Suppressor macrophage (primary cell): ENCODE measurements around the gene DSCAML1.

Experiments used
- DNase-seq, 4 experiments: peaks; one replicate each; pipeline ENCODE4 v3.0.0-alpha.2; 2020 to 2022

Gene DSCAML1

GRCh38 chr11:117488996-117489952 lies 307.7 kb downstream of the DSCAML1 start:
- DNase-seq, result no peak

GRCh38 chr11:117486059-117486458 lies 311.0 kb downstream of the DSCAML1 start:
- no peak for DNase-seq

GRCh38 chr11:117484156-117484555 lies 312.9 kb downstream of the DSCAML1 start:
- no peak for DNase-seq

GRCh38 chr11:117483372-117483771 lies 313.6 kb downstream of the DSCAML1 start:
- DNase-seq, result no peak

GRCh38 chr11:117482881-117483280 lies 314.1 kb downstream of the DSCAML1 start:
- DNase-seq, result no peak

- DNase-seq, result no peak
Measured at GRCh38 chr11:117481885-117482284, 315.1 kb downstream of the DSCAML1 start.

GRCh38 chr11:117481036-117481435 lies 316.0 kb downstream of the DSCAML1 start:
- DNase-seq, result no peak

- no peak for DNase-seq
Measured at GRCh38 chr11:117480221-117480620, 316.8 kb downstream of the DSCAML1 start.

GRCh38 chr11:117479372-117479771 lies 317.6 kb downstream of the DSCAML1 start:
- DNase-seq, result peak in 1 of 4 experiments; percentile 24

- DNase-seq, result no peak
Measured at GRCh38 chr11:117478926-117479325, 318.1 kb downstream of the DSCAML1 start.

GRCh38 chr11:117478126-117478860 lies 318.7 kb downstream of the DSCAML1 start:
- no peak for DNase-seq

GRCh38 chr11:117477721-117478120 lies 319.3 kb downstream of the DSCAML1 start:
- DNase-seq, result no peak

- DNase-seq, result peak in 3 of 4 experiments; percentile 34 to 54 (median 45)
Measured at GRCh38 chr11:117476531-117477142, 320.4 kb downstream of the DSCAML1 start.

GRCh38 chr11:117475716-117476530 lies 321.1 kb downstream of the DSCAML1 start:
- peak in 1 of 4 experiments; percentile 8 for DNase-seq

GRCh38 chr11:117473481-117474091 lies 323.4 kb downstream of the DSCAML1 start:
- no peak for DNase-seq

- DNase-seq, result no peak
Measured at GRCh38 chr11:117471776-117472175, 325.2 kb downstream of the DSCAML1 start.

- DNase-seq, result no peak
Measured at GRCh38 chr11:117470576-117470975, 326.4 kb downstream of the DSCAML1 start.

GRCh38 chr11:117468888-117469287 lies 328.1 kb downstream of the DSCAML1 start:
- DNase-seq, result no peak

GRCh38 chr11:117467770-117468169 lies 329.2 kb downstream of the DSCAML1 start:
- no peak for DNase-seq

GRCh38 chr11:117466966-117467365 lies 330.1 kb downstream of the DSCAML1 start:
- DNase-seq, result no peak

GRCh38 chr11:117465236-117465997 lies 331.6 kb downstream of the DSCAML1 start:
- no peak for DNase-seq
